Psoas muscle (tissue), 8 donors: Measurements from ENCODE around the gene KLHL30. TPM values are rescaled to one million over a fixed set of nuclear protein-coding genes. Genes with fewer than 3 reads are reported as not detected.
A peak's percentile ranks its signal among the peaks of the same experiment; 100 is the strongest.

Source experiments
- ATAC-seq, 4 donors: fragments of 200-7000 bp; cut with Tn5 transposase; one replicate each; pipeline ENCODE4 v1.9.1; 2020; ENCODE audit warnings: moderate library complexity in 3 of 4, mild to moderate bottlenecking in 2 of 4
- DNase-seq, 2 donors: peaks; one replicate each; pipeline ENCODE4 v3.0.0-alpha.2; 2020
- H3K27ac ChIP-seq: fragments of 200-600 bp; one replicate; pipeline ENCODE4 v1.8.0; 2022
- H3K27me3 ChIP-seq, 3 donors: fragments of 200-600 bp in 1 of 3; one replicate each; pipeline versions ENCODE4 v1.6.1 to v1.8.0; 2013 to 2022; ENCODE audit warnings: low read length in 2 of 3, mild to moderate bottlenecking in 2 of 3, moderate library complexity in 1 of 3; ENCODE audit not compliant: insufficient read depth in 3 of 3
- H3K36me3 ChIP-seq, 2 donors: fragments of 200-600 bp in 1 of 2; one replicate each; pipeline versions ENCODE4 v1.6.1 to v1.8.0; 2013 to 2022; ENCODE audit warnings: low read depth in 1 of 2, mild to moderate bottlenecking in 1 of 2, moderate library complexity in 1 of 2; ENCODE audit not compliant: insufficient read depth in 1 of 2
- H3K4me1 ChIP-seq: fragments of 200-600 bp; one replicate; pipeline ENCODE4 v1.8.0; 2022
- H3K4me3 ChIP-seq: fragments of 200-600 bp; one replicate; pipeline ENCODE4 v1.8.0; 2022; ENCODE audit warnings: mild to moderate bottlenecking
- H3K9me3 ChIP-seq: fragments of 200-600 bp; one replicate; pipeline ENCODE4 v1.8.0; 2022
- CTCF ChIP-seq: fragments of 200-600 bp; IDR thresholded peaks from one replicate; pipeline ENCODE4 v1.8.0; 2022; ENCODE audit warnings: antibody characterized with exemption
- WGBS, 3 donors: extraction: QIAGEN DNeasy Blood & Tissue Kit; methylation state at CpG; one replicate each; pipeline versions ENCODE4 v1.1.6 to v1.1.7; 2013; 5-methylcytosine and 5-hydroxymethylcytosine counted together
- intact Hi-C, 2 donors: fragments of 100-400 bp; cut with DNase I; formaldehyde crosslinking; loops; one replicate each; pipeline versions ENCODE4 v1.11.0 to v1.14.2; 2022
- polyA plus RNA-seq, 3 donors: library from polyadenylated mRNA; stranded (reverse); fragments of 200-250 nt; gene quantifications; one replicate each; pipeline ENCODE4 v1.2.3, GENCODE V29; 2013
- total RNA-seq, 4 donors: library from RNA; stranded (reverse); fragmentation: NEBNext Ultra II Directional in 2 of 4; extraction: Animal tissue kit (Norgen Biotek cat#: 25700) in 2 of 4; gene quantifications; one replicate each; pipeline versions ENCODE4 v1.2.1 to v1.2.4, GENCODE V29; 2021 to 2023
- donor health status: healthy with polysubstance abuse.
- donor health status: DM: no; HTN: no; CAD: no; lungs with moderate emphysema.
- donor health status: Bipolar disorder and iron deficiency.
- donor health status: healthy.
- donor health status: DM: yes; HTN: yes; CAD: no.
- donor health status: DM: no; HTN: no; CAD: no.
- donor health status: DM: no; HTN: no; CAD: no.
- donor health status: DM: yes; HTN: yes; CAD: no.

The KLHL30 gene
- total and polyA plus RNA-seq, 7 donors, result 67.7 to 175 (median 121) TPM

- Histone ChIP-seq H3K4me1 (no peaks in the 10 kb centered on the region), H3K9me3 (no peaks in the 10 kb centered on the region), H3K27ac (no peak overlapping the region), H3K4me3 (no peak overlapping the region), H3K27me3 (no peaks in the 10 kb centered on the region), H3K36me3 (no peaks in the 10 kb centered on the region)
- TF ChIP-seq CTCF, result no peak
- intact Hi-C loops, result no loop called here
- peak; percentile 6 to 46 for DNase-seq
- ATAC-seq, result no peak
- 89 to 93% (median 91%) methylated on average over 16 to 20 of the region's 20 CpGs for WGBS, 3 donors
Measured at GRCh38 chr2:238125127-238125885, 13.2 kb upstream of the KLHL30 start.

- Histone ChIP-seq H3K4me3 (no peak overlapping the region), H3K9me3 (no peaks in the 10 kb centered on the region), H3K27me3 (no peaks in the 10 kb centered on the region), H3K27ac (no peak overlapping the region), H3K36me3 (no peaks in the 10 kb centered on the region), H3K4me1 (no peaks in the 10 kb centered on the region)
- DNase-seq, result no peak
- no peak for TF ChIP-seq CTCF
- ATAC-seq, result no peak
- WGBS, 3 donors, result 98 to 99% (median 98%) methylated on average over 2 of the region's 2 CpGs
- intact Hi-C loops, result no loop called here
Measured at GRCh38 chr2:238126338-238126737, 12.1 kb upstream of the KLHL30 start.

- intact Hi-C loops, result no loop called here
- DNase-seq (no peak), ATAC-seq (no peak)
- WGBS, 3 donors, result 81 to 96% (median 93%) methylated on average over 2 of the region's 2 CpGs
- no peak for TF ChIP-seq CTCF
- no peak overlapping the region for H3K27ac ChIP-seq
- no peaks in the 10 kb centered on the region for H3K27me3 ChIP-seq
- no peaks in the 10 kb centered on the region for H3K36me3 ChIP-seq
- no peak overlapping the region for H3K4me3 ChIP-seq
- no peaks in the 10 kb centered on the region for H3K9me3 ChIP-seq
- H3K4me1 ChIP-seq, result no peaks in the 10 kb centered on the region
Measured at GRCh38 chr2:238126775-238127164, 11.7 kb upstream of the KLHL30 start.

- peak; percentile 29 to 76 (median 57) for ATAC-seq
- Histone ChIP-seq H3K27me3 (no peaks in the 10 kb centered on the region), H3K36me3 (no peaks in the 10 kb centered on the region), H3K4me3 (no peak overlapping the region), H3K4me1 (no peaks in the 10 kb centered on the region), H3K27ac (no peak overlapping the region), H3K9me3 (no peaks in the 10 kb centered on the region)
- peak; percentile 22 to 58 for DNase-seq
- TF ChIP-seq CTCF, result no peak
- 45 to 61% (median 52%) methylated on average over 25 to 36 of the region's 36 CpGs for WGBS, 3 donors
- intact Hi-C loops, result no loop called here
Measured at GRCh38 chr2:238127165-238128060, 11.1 kb upstream of the KLHL30 start.
